GM18511 (cell line): ENCODE results near the gene PTPRN2.

Experiments
- ATAC-seq: cut with Tn5 transposase; IDR thresholded peaks from one replicate; pipeline ENCODE4 v1.9.1; 2021; ENCODE audit warnings: mild to moderate bottlenecking, moderate library complexity; ENCODE audit not compliant: unreplicated experiment

PTPRN2 gene

GRCh38 chr7:158133515-158134271 is 453.9 kb downstream of the PTPRN2 start:
- ATAC-seq = no peak

GRCh38 chr7:158133057-158133456 is 454.6 kb downstream of the PTPRN2 start:
- no peak for ATAC-seq

DNA sequence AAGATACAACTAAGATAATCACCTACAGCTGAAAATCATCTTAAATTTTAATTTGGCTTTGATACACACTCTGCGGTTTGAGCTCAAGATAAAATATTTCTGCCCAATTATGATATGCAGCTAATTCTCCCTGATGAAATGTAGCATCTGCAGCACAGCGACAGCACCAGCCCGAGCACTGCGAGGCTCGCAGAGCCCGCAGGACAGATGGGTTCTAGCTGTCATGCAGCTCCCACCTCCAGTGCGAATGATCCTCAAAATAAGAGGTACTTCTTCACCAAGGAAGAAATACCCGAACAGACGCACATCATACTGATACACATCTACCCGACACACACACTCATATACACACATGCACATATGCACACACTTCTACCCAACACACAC is 457.6 kb downstream of the PTPRN2 start:
- no peak for ATAC-seq

DNA sequence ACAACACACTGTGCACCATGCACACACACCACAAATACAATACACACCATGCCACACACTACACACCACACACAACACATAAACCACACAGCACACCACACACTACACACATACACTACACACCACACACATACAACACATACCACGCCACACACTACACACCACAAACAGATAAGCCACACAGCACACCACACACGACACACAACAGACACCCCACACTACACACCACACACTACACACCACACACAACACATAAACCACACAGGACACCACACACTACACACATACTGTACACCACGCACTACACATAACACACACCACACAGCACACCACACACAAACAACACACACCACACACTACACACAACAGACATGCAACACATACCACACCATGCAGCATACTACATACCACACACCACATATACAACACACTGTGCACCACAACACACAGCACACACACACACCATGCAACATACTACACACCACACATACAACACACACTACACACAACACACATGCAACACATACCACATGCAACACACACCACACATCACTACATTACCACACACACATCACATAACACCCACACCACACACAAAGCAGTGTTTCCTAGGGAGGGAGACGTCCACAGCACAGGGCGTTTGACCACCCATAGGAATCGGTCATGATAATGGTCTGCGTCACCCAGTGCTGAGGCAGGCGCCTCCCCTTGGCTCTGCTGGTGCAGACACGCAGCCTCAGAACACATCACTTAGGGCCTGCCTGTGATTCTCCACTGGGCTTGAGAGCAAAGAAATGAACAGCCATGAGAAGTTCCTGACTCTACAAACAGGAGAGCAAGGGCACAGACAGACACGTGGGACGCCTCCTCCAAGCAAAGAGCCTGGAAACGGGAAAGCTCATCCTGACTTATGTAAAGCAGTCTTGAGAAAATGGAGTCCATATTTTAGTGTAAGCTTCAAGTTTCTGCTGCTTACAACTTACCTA is 458.3 kb downstream of the PTPRN2 start:
- no peak for ATAC-seq

DNA sequence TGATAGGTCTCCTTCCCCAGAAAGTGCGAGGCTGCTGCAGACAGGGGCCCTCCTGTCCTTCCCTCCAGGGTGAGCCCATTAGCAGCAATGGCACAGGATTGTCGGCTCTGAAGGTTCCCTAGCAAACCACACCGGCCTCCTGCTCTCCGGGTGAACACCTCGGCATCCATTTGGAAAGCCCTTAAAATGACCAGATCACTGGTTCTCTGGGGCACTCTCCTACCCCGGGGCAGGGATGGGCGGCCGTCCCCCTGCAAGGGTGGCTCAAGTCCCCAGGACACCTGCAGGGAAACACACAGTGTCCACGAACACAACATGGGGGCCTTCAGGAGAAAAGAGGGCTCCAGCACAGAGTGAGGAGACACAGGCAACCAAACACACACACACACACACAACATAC is 459.1 kb downstream of the PTPRN2 start:
- no peak for ATAC-seq

GRCh38 chr7:158127241-158127640 is 460.4 kb downstream of the PTPRN2 start:
- no peak for ATAC-seq

- no peak for ATAC-seq
Measured at GRCh38 chr7:158126661-158127060, 461.0 kb downstream of the PTPRN2 start.

DNA sequence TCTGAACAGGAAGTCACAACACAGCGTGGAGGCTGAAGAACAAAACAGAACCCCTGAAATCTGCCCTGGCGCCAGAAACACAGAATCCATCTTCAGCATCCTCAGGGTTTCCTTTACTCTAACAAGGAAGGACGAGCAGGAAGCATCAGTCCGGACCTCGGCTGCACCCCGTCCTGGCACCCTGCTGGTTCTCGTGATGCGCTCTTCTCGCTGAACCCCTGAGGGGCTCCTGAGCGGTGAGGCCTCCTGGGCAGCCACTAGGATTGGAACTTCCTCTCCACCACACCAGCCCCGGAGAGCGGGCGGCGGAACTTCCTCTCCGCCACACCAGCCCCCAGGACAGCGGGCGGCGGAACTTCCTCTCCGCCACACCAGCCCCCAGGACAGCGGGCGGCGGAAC is 461.9 kb downstream of the PTPRN2 start:
- ATAC-seq = no peak

DNA sequence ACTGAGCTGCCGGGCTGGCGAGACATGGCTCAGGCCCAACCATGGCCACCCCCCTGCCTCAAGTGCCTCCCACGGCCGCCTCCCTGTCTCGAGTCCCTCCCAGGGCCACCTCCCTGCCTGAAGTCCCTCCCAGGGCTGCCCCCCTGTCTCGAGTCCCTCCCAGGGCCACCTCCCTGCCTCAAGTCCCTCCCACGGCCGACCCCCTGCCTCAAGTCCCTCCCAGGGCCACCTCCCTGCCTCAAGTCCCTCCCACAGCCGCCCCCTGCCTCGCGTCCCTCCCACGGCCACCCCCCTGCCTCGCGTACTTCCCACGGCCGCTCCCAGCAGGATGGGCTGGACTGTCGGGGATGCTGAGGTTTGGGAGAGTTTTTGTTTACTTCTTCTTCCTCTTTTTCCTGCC is 462.5 kb downstream of the PTPRN2 start:
- no peak for ATAC-seq

DNA sequence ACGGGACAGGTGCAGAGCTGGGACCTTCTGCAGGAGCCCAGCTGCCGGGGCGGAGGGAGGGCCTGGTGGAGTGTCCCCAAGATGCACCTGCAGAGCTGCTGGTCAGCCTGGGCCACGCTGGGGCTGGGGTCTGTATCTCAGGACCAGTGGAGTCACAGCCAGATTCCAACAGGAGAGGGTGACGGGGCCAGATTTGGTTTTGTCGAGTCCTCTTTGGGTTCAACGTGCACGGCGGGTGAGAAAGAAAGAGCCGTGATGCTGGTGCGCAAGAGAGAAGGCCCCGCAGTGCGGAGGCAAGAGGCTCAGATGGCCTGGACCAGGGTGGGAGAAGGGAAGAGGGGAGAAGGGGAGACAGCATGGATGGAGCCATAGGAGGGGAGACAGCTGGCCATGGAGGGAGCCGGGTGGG is 462.9 kb downstream of the PTPRN2 start:
- no peak for ATAC-seq

- ATAC-seq = no peak
Measured at GRCh38 chr7:158123753-158124152, 463.9 kb downstream of the PTPRN2 start.

GRCh38 chr7:158123214-158123613 is 464.4 kb downstream of the PTPRN2 start:
- no peak for ATAC-seq

GRCh38 chr7:158121441-158122045 is 466.1 kb downstream of the PTPRN2 start:
- no peak for ATAC-seq

DNA sequence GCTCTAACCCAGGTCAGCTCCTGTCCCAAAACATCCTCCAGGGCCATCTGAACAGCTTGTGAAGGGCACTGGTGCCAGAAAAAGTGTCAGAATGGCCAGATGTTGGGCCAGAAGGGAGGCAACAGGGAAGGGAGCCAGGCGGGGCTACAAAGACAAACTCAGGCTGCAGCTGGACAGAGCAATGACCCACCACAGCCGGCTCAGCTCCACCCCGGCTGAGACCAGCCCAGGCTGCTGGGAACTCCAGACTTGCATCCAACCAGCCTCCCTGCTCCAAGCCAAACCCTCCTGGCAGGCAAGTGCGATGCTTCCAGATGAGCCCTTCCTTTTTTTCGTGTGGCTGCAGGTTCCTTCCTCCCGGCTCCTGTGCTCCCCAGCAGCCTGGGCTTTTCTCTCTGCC is 466.9 kb downstream of the PTPRN2 start:
- ATAC-seq = no peak

GRCh38 chr7:158120316-158120715 is 467.3 kb downstream of the PTPRN2 start:
- ATAC-seq = no peak

DNA sequence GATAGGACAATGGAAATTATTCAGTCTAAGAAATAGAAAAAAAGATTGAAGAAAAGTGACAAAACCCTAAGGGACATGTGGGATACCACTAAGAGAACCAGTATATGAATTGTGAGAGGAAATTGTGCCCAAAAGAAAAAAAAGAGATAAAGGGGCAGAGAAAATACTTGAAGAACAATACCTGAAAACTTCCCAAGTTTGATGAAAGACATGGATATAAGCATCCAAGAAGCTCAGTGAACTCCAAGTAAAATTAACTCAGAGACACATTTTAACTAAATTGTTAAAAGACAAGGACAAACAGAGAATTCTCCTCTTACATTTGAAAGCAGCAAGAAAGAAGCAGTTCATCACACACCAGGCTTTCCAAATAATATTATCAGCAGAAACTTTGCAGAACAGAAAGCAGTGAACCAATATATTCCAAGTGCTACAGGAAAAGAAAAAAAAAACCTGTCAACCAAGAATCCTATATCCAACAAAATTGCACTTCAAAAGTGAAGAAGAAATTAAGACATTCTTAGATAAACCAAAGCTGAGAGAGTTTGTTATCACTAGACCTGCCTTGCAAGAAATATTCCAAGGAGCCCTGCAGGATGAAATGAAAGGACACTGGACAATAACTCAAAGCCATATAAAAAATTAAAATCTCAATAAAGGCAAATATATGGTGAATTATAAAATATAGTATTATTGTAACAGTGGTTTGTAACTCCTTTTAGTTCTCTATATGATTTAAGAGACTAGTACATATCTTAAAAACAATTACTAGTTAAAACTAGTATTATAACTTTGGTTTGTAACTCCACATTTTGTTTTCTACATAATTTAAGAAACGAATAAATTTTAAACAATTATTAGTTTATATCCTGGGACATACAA is 470.0 kb downstream of the PTPRN2 start:
- no peak for ATAC-seq

DNA sequence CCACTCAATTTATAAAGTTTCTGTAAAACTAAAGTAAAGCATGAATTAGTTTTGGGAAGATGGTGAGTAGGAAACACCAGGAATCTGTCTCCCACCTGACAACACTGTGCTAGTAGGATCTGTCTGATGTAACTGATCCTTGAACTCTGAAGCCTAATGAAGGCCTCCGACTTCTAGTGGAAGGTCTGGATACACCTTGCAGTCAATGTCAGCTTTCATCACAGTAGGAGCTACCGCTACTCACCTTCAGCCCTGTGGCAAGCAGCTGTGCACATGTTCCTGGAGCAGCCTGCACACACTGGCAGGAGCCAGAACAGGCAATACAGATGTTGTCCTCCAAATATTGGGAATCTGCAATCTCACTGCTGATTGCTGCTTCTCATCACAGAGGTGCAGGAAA is 471.4 kb downstream of the PTPRN2 start:
- ATAC-seq = no peak

DNA sequence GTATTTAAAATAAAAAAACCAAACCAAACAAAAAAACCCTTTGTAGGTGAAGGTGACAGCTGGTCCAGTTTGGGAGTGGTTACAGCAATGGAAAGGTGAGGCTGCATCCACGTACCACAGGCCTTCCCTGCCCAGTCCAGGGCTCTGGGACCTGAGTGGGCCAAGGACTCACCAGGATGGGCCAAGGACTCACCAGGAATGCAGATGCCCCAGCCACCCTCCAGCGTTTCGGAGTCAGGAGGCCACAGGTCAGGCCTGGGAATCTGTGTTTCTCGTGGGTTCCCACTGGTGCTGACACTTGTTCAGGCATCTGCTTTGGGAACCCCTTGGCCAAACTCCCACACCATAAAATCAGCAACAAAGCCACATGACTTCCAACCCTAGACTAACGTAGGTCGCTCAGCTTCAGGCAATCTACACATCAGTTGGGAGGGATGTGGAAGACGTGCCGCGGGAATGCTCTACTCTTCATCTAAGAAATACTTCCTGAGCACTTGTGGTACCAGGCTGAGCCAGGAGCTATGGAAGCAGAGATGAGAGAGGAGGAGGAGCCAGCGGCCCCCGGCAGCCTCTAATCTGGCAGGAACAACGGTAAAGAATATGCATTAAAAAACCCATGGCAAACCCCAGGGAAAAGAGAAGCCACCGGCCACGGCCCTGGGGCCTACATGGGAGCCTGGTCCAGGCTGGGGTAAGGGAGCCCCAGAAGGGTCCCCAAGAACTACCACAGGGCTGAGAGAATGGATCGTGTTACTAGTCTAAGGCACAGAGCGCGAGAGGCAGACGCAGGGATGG is 473.4 kb downstream of the PTPRN2 start:
- no peak for ATAC-seq

GRCh38 chr7:158113321-158114025 is 474.1 kb downstream of the PTPRN2 start:
- ATAC-seq = no peak
